ENCODE results near the gene DENND1C. TPM values are rescaled to one million over a fixed set of nuclear protein-coding genes. Genes with fewer than 3 reads are reported as not detected.

DENND1C gene
- total and polyA plus RNA-seq, 9 of the 15 experiments (the other 6 are each of a cell fraction or from before 2014, with no cell fraction given), result 0.03 to 1.2 (median 0.32) TPM; not detected in 1

DNA sequence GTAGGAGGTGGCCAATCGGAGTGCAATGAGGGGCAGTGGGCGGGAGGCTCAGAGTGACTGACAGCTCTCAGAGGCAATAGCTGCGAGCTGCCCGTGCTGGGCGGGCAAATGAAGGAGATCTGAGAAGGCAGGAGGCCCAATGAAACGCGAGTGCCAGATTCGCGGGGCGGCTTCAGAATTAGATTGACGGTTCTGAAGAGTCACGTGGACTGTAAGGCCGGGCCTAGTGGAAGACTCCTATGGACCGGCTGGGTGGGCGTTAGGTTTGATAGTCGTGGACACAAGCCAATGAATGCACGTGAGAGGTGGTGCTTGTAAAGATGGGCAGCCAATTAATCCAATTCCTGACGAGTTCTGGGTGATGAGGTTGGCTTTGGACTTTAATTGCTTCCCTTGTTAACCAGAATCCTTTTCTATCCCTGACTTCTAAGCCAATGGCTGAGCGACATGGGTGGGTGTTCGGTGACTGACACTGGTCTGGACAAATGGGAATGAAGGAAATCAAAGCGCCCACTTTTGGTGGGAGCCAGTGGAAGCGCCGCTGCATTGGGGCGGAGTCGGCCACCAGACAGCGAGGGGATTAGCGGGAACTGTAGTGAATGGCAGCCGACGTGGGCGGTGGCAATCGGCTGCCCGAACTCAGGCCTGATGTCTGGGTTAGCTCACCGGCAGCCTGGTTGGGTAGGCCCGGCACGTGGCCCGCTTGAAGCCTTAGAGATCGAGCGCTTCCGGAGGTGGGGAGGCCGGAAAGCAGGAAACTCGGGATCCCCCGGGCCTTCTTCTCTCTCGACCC is 56.5 kb downstream of the DENND1C start (continued):
- TF ChIP-seq, protein P1, sequence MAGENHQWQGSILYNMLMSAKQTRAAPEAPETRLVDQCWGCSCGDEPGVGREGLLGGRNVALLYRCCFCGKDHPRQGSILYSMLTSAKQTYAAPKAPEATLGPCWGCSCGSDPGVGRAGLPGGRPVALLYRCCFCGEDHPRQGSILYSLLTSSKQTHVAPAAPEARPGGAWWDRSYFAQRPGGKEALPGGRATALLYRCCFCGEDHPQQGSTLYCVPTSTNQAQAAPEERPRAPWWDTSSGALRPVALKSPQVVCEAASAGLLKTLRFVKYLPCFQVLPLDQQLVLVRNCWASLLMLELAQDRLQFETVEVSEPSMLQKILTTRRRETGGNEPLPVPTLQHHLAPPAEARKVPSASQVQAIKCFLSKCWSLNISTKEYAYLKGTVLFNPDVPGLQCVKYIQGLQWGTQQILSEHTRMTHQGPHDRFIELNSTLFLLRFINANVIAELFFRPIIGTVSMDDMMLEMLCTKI (IDR thresholded peaks at IDR 0.05; ENCODE audit: partially characterized antibody), result no peak
- peak; percentile 31; the same call in 1 of the 2 replicates for TF ChIP-seq MYBL2 (IDR thresholded peaks at IDR 0.05; ENCODE audit: low read depth)
- TF ChIP-seq MYBL2 (CRISPR knock-in tag; IDR thresholded peaks at IDR 0.05; ENCODE audit: borderline replicate concordance), result no peak
- TF ChIP-seq, protein P2, sequence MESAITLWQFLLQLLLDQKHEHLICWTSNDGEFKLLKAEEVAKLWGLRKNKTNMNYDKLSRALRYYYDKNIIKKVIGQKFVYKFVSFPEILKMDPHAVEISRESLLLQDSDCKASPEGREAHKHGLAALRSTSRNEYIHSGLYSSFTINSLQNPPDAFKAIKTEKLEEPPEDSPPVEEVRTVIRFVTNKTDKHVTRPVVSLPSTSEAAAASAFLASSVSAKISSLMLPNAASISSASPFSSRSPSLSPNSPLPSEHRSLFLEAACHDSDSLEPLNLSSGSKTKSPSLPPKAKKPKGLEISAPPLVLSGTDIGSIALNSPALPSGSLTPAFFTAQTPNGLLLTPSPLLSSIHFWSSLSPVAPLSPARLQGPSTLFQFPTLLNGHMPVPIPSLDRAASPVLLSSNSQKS (CRISPR knock-in tag; IDR thresholded peaks at IDR 0.05), result no peak
- TF ChIP-seq OTX1 (CRISPR knock-in tag; IDR thresholded peaks at IDR 0.05), result no peak; the same call in 1 of the 2 replicates
- TF ChIP-seq, protein P3, sequence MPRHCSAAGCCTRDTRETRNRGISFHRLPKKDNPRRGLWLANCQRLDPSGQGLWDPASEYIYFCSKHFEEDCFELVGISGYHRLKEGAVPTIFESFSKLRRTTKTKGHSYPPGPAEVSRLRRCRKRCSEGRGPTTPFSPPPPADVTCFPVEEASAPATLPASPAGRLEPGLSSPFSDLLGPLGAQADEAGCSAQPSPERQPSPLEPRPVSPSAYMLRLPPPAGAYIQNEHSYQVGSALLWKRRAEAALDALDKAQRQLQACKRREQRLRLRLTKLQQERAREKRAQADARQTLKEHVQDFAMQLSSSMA (CRISPR knock-in tag; IDR thresholded peaks at IDR 0.05), result no peak
- no peak for TF ChIP-seq RUNX1 (IDR thresholded peaks at IDR 0.05; ENCODE audit: low read depth)
- 0 out of 2 replicates have a peak, but pooled peaks have one; percentile 44 for TF ChIP-seq ZBTB7A (IDR thresholded peaks at IDR 0.05; ENCODE audit: borderline replicate concordance, control insufficient read depth, low read depth, low read length)
- no peak for TF ChIP-seq PHF20 (IDR thresholded peaks at IDR 0.05; ENCODE audit: partially characterized antibody)
- no peak for TF ChIP-seq FOXJ3 (CRISPR knock-in tag; IDR thresholded peaks at IDR 0.05)
- TF ChIP-seq YY1 (IDR thresholded peaks at IDR 0.05; ENCODE audit: borderline replicate concordance in 1 of 3, control insufficient read depth in 1 of 3, extremely low read depth in 1 of 3, insufficient read depth in 3 of 3, insufficient read length in 1 of 3, insufficient replicate concordance in 2 of 3, low read depth in 1 of 3, low read length in 2 of 3), result peak in 2 of 3 experiments; percentile 44 to 68
- peak; percentile 54; the same call in 1 of the 2 replicates for TF ChIP-seq NR2C2 (CRISPR knock-in tag; IDR thresholded peaks at IDR 0.05)
- peak; percentile 84 for TF ChIP-seq NR2C2 (tag; IDR thresholded peaks at IDR 0.05)
- no peak for TF ChIP-seq ZNF79 (CRISPR knock-in tag; IDR thresholded peaks at IDR 0.05; ENCODE audit: low read depth)
- no peak; the same call in 1 of the 2 replicates for TF ChIP-seq ZNF197 (CRISPR knock-in tag; IDR thresholded peaks at IDR 0.05; ENCODE audit: low read depth)
- no peak for TF ChIP-seq ZNF717 (CRISPR knock-in tag; IDR thresholded peaks at IDR 0.05)
- no peak for TF ChIP-seq CBX2 (IDR thresholded peaks at IDR 0.05; ENCODE audit: insufficient read depth, low read length, poor library complexity, severe bottlenecking)
- TF ChIP-seq, protein P4, sequence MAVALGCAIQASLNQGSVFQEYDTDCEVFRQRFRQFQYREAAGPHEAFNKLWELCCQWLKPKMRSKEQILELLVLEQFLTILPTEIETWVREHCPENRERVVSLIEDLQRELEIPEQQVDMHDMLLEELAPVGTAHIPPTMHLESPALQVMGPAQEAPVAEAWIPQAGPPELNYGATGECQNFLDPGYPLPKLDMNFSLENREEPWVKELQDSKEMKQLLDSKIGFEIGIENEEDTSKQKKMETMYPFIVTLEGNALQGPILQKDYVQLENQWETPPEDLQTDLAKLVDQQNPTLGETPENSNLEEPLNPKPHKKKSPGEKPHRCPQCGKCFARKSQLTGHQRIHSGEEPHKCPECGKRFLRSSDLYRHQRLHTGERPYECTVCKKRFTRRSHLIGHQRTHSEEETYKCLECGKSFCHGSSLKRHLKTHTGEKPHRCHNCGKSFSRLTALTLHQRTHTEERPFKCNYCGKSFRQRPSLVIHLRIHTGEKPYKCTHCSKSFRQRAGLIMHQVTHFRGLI (CRISPR knock-in tag; IDR thresholded peaks at IDR 0.05), result peak; percentile 48; the same call in 1 of the 2 replicates
- TF ChIP-seq, protein P5, sequence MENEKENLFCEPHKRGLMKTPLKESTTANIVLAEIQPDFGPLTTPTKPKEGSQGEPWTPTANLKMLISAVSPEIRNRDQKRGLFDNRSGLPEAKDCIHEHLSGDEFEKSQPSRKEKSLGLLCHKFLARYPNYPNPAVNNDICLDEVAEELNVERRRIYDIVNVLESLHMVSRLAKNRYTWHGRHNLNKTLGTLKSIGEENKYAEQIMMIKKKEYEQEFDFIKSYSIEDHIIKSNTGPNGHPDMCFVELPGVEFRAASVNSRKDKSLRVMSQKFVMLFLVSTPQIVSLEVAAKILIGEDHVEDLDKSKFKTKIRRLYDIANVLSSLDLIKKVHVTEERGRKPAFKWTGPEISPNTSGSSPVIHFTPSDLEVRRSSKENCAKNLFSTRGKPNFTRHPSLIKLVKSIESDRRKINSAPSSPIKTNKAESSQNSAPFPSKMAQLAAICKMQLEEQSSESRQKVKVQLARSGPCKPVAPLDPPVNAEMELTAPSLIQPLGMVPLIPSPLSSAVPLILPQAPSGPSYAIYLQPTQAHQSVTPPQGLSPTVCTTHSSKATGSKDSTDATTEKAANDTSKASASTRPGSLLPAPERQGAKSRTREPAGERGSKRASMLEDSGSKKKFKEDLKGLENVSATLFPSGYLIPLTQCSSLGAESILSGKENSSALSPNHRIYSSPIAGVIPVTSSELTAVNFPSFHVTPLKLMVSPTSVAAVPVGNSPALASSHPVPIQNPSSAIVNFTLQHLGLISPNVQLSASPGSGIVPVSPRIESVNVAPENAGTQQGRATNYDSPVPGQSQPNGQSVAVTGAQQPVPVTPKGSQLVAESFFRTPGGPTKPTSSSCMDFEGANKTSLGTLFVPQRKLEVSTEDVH (IDR thresholded peaks at IDR 0.05; ENCODE audit: low read depth, partially characterized antibody), result no peak

All from K562 (cell line).